ENCODE data around the gene ELF2.
A peak's percentile ranks its signal among the peaks of the same experiment; 100 is the strongest.
"Not testable (repeated sequence)": the region's sequence is repeated elsewhere in the genome, so short reads cannot be mapped to it uniquely, and the experiment has no call there.

ELF2 gene

DNA sequence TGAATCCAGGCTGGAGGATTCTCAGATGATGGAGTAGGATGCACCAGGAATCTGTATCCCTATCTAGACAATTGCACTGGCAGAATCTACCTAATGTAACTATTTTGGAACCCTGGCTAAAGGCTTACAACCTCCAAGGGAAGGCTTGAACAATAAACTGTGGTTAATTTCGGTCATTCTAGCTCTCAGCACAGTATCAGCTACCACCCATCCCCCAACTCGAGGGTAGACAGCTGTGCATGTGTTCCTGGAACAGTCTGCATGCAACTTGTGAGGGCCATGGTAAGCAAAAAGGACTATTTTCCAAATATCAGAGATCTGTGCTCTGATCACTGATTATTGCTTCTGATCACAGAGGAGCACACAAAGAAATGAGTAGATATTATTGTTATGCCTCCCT is 34.0 kb downstream of the ELF2 start:
- no peak for DNase-seq

DNA sequence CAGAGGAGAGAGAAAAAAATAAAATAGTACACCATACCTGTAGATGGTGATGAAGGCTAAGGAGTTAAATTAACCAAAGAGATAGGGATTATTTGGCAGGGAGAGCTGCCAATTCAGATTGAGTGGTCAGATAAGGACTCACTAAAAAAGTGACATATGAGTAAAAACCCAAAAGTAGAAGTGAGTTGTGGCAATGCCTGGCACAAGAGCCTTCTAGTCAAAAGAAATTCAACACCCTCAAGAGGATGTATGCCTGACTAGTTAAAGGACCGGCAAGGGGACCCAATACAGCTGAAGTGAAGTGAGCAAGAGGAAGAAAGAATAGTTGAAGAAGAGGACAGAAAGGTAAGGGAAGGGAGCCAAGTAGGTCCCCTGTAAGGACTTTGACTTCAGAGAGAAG is 34.9 kb downstream of the ELF2 start:
- no peak for DNase-seq

DNA sequence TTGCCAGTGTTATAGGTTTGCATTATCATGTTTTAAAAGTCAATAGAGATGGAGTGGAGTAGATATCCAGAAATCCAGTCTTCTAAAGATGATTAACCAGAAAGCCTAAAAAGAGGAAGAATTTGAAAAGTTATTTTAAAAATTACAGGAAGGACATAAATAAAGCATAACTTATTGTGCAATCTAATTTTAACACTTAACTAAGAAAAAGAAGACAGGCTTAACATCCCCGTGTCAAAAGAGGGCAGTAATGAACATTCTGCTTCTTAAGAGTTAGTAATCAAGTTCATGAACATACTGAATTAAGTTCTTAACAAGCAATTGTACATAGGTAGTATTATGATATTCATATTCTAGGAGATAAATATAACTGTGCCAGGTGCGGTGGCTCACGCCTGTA is 39.3 kb downstream of the ELF2 start:
- DNase-seq: no peak

DNA sequence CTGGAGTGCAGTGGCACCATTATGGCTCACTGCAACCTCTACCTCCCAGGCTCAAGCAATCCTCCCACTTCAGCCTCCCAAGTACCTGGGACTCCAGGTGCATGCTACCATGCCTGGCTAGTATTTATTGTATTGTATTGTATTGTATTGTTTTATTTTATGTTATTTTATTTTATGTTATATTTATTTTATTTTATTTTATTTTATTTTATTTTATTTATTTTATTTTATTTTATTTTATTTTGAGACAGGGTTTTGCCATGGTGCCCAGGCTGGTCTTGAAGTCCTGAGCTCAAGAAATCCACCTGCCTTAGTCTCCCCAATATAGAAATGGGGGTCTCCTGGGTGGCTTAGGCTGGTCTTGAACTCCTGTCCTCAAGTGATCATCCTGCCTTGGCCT is 42.6 kb downstream of the ELF2 start:
- DNase-seq: no peak

DNA sequence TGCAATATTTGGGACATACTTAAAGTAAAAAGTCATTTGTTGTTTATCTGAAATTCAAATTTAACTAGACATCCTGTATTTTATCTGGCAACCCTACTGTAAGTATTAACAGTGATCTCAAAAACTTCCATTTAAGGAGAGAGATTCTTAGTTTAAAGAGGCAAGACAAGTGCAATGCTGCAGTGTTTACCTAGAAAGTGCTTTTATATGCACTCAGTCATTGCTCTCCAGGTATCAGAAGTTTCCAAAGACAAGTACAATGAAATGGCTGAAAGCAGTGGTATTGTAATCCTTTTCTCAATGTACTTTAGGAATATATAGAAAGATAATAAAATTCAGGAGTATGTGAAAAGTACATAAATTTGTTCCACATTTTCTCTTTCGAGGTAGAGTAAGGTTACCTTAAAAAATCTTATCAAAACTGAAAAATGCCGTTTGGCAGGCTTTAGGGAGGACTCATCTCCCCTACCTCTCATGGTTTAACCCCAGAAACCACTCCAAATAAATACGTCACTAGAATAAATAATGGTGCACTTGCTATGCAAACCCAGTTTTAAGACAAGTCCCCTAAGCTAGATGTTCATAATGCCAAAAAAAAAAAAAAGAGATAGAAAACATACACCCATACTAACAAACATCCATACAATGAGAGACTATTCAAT is 45.7 kb downstream of the ELF2 start:
- DNase-seq: peak; percentile 11

DNA sequence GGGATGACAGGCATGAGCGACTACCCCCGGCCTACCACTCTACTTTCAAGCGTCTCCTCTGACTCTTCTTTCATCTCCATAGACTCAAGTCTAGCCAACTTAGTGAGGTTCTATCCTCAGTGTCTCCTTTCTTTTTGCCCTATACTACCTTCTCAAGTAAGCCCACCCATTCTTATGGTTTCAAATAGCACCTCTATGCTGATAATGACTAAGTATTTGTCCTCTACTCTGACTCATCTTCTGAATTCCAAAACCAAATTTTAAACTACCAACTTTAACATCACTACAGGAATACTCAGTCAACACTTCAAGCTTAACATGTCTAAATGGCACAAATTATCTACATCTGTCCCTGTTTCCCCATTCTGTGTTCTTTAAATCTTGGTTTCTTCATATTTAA is 47.8 kb downstream of the ELF2 start:
- peak; percentile 8 for DNase-seq

DNA sequence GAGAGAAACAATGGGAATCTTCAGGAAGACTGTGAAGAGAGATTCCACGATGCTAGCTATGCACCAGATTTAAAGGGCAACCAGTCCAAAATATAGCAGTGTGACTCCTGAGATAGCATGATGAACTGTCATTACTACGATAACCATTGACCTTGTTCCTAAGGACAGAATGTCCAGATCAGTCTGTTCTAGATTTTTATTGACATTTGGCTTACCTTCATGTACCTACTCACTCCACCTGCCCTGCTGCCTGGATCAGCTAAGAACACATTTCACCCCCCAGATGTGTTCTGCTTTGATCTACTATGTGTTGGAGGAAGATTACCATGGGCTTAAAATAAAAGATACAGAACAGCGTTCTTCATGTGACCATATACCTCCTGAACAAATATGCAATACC is 50.1 kb downstream of the ELF2 start:
- DNase-seq: no peak

DNA sequence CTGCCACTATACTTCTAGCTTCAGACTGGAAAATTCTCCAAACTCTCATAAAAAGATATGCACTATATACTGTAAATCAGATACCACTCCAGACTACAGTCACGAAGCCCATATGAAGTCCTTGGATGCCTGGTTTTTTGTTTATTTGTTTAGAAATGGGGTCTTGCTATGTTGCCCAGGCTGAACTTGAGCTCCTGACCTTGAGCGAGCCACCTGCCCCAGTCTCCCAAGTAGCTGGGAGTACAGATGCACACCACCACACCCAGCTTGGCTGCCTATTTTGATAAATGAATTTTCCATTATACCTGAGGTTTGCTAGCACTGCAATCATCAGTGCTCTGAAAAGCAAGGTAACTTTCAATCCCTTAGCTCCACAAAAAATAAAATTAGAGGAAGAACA is 53.1 kb downstream of the ELF2 start:
- no peak for DNase-seq

DNA sequence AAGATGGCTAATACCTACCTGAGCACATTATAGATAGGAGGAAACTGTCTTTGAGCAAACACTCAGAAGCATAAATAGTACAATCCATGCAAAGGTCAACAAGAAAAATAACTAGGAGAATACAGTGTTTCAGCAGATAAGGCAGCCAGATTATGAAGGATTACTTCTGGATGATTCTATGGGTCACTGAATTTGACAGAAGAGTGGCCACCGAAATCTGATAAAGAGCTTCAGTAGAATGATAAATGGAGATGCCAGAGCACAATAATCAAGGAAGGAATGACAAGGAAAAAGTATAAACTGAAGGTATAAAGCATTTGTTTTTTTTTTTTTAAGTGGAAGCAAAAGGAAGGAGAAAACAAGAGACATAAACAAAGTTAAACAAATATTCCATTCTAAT is 58.7 kb downstream of the ELF2 start:
- no peak for DNase-seq

DNA sequence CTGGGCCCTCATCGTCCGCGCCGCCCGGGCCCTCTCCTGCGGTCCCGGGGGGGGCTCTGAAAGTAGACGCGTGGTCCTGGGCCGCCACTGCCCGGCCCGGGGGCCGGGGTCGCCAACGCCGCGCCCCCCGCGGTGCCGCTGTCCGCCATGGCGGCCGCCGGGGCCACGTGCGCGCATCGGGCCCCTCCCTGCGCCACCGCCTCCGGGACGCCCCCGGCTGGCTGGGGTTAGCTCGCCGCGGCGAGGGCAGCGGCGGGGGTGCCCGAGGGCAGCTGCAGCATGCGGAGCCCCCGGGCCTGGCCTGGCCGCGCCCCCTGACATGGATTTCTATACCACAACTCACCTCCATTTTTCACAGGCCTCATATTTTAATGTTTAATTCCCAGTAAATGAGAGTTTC is 61.8 kb downstream of the ELF2 start:
- no peak for DNase-seq

DNA sequence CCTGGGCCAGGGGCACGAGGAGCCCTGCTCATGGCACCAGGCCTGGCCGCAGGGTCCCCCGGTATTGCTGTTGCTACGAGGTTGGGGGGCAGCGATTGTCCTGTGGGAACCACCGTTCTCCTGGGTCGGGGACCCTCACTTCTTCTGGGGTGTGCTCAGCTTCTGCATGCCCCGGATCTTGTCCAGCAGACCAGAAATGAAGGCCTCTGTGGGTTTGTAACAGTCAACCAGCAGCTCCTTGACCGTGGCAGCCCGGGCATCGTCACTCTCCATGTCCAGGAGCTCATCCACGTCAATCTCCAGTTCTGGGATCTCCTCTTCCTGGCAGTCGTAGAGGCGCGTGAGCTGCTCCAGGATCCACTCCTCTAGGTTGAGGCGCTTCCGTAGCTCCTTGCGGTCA is 62.2 kb downstream of the ELF2 start:
- DNase-seq: not testable (repeated sequence)

DNA sequence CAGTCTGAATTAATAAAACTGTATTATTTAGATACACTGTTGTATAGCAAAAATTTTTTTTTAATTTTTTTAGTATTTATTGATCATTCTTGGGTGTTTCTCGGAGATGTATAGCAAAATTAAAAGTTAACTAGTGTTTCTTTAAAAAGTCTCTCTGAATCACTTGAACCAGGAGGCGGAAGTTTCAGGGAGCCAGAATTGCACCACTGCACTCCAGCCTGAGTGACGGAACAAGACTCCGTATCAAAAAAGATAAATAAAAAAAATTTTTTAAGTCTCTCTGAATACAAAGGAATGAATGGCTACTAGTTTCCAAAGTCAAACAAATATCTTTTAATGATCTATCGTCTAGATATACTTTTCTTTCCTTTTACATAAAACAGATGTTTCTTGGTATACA is 64.4 kb downstream of the ELF2 start:
- DNase-seq: no peak

DNA sequence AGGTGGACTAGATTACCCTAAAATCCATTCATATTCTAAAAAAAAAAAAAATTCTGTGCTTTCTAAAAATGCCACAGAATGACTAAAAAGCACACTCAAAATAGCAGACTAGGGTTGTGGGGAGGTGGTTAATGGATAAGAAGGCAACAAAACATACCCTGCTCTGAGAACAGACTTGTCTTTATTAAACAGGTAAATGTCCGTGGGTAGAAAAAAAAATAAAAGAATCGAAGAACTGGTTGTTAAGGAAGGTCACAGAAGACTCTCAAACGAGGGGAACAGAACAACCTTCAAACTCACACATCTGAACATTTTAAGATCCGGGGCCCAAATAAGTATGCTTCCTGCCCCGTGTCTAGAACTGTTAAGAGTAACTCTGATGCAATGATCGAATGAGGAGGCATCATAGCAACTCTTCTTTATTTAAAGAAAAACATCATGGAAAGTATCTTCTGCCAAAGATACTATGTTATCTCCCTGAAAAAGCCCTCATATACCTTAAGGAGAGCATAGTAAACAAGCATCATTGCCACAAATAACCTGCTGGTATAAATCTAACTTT is 68.4 kb downstream of the ELF2 start:
- no peak for DNase-seq

DNA sequence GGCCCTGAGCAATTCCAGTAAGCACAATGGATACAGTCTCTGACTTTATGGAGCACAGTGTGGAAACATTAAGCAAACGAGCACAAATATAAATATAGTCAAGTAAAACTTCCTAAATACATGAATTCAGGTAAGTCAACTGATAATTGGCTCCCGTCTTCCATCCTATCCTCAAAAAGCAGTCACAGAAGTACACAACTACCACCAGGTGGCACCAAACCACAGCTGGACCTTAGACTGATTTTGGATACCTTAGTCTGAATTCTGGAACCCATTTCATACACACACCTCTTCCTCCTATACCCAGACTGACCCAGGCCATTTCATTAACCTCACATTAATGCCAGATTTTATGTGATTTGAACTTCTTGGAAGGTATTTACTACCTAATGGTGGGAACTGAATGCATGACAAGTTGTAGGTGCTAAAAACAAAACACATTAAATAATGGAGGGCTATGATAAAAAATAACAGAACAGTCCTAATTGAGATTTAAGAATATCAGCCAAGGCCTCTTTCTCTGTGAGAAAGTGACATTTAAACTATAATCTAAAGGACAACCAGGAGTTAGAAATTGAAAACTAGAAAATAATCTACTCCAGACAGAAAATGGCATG is 77.5 kb downstream of the ELF2 start:
- peak; percentile 79 for DNase-seq

DNA sequence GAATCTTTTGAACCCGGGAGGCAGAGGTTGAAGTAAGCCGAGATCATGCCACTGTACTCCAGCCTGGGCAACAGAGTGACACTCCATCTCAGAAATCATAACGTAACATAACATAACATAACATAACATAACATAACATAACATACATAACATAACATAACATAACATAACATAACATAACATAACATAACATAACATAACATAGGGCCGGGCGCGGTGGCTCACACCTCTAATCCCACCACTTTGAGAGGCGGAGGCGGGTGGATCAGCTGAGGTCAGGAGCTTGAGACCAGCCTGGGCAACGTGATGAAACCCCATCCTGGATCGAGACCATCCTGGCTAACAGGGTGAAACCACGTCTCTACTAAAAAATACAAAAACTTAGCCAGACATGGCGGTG is 84.7 kb downstream of the ELF2 start:
- no peak for DNase-seq

DNA sequence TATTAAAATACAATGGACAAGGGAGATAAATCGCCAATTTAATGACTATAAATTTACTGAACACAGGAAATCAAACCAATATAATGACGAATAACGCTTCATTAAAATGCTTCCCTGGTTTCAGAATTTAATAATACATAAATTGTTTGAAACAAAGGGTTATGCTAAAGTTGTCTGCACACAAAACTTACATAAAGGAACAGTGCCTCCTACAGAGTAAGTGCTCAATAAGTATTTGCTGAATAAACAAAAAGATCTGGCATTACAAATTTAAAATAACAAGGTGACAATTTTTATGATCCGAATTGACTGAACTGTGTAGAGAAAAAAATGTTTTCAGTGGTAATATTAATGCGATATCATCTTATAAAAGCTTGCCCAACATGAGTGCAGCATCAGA is 91.9 kb downstream of the ELF2 start:
- peak; percentile 35 for DNase-seq

DNA sequence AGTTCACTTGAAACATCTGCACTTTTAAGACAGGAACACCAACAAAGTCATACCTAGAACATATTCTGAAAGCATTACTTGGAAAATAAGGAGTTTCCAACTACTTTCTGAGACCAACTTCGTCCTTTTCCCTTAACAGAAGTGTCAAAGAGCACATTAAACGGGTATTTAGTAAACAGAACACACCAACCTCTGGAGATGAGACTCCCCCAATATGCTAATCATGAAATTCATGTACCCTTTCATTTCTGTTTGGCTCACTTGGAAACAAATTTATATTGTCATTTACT is 92.3 kb downstream of the ELF2 start:
- no peak for DNase-seq

DNA sequence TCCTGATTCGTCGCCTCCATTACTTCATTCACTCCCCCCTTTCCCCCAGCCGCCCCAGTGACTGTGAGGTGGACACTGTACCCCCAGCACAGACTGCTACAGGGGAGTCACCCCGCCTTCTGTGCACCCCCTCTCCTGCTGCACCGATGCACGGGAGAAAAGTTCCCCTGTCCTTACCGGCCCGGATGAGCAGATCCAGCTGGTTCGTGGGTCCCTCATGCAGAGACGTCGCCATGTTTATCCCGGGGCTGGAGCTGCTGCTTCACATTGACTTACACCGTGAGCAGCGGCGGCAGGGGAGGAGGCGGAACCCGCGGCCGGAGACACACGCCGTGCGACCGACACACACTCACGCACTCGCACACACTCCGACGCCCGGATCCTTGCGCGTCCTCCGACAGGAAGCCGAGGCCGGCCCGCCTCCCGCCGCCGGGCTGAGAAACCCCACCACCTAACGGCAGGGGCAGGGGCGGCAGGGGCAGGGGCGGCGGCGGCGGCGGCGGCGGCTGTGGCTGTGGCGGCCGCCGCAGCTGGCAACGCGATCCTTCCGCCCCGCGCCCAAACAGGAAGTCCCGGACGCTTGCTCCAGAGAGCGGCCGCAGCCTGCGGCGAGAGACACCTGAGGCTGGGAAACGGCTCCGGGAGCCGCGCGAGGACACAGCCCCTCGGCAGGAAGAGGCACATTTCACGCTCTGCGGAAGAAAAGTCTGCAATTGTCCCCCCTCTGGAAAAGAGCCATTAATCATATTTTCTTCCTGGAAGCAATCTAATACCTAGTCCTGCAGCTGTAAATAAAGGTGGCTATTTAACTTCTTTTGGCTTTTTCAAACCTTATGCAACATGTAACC is 92.8 kb downstream of the ELF2 start:
- peak; percentile 93 for DNase-seq

DNA sequence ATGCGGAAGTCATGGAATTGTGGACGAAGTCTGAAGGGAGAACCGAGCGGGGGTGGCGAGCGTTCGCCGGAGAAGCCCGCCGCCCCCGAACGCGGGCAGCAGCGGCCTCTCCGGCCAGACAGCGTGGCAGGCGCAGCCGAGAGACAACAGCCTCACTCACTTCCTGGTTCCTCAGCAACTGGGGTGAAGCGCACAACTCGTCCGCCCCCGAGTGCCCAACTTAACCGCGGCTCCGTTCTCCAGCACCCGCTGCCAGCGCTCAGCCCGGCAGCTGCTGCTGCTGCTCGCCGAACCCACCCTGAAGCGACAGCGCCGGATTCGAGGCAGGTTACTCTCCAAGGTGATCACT is 93.4 kb downstream of the ELF2 start:
- peak; percentile 68 for DNase-seq

DNA sequence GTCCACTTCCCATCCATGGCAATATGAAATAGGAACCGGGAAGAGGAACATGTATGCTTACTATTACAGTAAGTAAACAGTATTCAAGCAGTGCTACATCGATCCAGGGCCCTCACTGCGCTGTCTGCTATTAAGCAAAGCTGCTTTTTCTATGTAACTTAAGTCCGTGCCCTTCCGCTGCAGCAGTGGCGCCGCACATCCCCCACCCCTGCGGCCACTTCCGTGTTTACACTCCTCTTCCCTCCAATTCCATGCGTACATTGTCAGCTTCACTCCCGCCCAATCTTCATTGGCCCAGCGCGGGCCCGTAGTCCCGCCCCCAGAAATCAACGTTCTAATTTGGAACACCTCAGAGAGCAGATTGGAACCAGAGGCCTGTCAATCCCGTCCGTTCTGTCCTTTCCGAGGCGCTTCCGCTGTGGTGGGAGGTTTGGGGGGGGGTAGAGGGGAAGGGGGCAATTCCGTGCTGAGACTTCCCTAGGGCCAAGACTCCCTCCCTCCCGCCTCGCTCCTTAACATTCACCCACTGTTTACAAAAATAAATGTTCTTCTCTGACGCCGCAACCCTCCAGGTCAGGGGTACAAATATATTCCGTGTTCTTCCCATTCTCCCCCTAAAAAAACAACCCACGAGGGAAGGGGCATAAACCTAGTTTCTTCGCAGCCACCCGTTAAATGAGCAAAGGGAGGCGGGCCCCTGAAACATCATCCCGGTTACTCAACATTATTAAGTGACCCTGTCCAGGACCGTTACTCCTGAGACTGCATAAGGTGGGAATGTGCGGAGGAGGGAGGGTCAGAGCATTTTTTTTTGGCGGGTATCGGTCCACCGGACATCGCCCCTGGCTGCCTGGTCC is 94.0 kb downstream of the ELF2 start:
- peak; percentile 99 for DNase-seq

DNA sequence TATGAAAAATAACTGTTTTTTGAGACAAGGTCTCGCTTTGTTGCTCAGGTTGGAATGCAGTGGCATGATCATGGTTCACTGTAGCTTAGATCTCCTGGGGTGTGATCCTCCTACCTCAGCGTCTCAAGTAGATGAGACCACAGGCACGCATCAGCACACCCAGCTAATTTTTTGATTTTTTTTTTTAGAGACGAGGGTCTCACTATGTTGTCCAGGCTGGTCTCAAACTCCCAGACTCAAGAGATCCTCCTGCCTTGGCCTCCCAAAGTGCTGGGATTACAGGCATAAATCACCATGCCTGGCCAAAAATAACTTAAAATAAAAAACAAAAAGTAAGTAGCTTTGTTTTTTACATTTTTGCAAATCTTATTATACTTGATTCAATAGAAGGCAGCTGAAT is 98.1 kb downstream of the ELF2 start:
- DNase-seq: no peak

DNA sequence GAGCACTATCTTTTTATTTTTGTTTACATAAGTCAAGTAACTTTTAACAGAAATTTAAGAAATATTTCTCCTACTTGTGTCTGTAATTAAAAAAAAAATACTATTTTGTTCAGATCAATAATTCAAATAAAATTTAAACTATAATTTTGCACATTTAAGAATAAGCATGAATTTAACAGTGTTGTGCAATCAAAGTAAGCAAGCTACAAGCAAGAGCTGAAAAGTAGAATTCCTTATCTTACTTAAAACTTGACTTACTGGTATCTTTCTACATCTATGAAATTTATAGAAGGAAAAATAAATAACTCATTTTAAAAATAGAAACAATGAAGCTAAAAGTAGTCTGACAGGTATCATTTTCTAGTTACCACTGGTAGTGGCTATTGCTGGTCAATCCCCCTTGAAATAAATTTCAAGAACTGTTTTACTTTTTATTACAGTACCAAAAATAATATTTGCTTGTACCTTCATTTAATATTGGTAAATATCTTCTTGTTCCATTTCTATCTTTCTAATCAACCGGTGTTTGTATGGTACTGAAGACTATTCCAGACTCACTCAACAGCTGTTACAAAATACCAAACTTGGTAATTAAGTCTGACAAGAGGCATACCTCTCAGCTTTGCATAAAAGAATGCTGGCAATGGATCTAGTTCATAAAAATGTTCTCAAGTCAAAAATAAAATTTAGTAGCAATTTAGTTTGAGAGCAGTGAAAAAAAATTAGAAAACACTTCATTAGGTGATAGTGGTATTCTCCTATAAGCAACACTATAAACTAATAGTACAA is 99.3 kb downstream of the ELF2 start:
- DNase-seq: no peak
